Colon (tissue), 2 donors: ENCODE results near the gene KDM3A.

Source experiments
- FAIRE-seq: peaks from 2 replicates; lab custom pipeline; 2012; peaks lifted over from hg19 to GRCh38; lab: Jason Lieb, UNC
- donor health status: control.
- donor health status: control.

Gene KDM3A

DNA sequence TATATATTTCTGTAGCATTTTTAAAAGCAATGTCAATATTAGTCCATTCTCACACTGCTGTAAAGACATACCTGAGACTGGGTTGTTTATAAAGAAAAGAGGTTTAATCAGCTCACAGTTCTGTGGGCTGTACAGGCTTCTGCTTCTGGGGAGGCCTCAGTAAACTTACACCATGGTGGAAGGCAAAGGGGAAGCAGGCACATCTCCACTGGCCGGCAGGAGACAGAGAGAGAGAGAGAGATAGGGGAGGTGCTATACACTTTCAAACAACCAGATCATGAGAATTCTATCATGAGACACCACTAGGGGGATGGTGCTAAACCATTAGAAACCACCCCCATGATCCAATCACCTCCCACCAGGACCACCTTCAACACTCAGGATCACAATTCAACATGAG is 79.0 kb downstream of the KDM3A start:
- no peak for FAIRE-seq

DNA sequence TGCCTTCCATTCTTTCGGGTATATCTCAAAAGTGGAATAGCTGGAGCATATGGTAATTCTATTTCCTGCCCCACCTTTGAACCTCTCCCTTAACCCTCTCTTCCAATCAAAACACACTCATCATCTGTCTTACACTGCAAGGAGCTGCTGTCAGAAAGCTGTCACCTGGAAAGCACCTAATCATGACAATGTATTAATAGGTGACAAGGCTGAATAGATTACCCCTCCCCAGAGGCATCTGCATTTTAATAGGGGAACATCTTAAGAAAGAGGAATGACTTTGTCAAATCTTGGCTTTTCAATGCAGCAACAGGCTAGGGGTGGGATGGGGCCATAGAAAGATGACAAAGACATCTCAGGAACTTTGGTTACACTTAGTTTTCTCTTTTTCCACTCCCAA is 80.8 kb downstream of the KDM3A start:
- no peak for FAIRE-seq

DNA sequence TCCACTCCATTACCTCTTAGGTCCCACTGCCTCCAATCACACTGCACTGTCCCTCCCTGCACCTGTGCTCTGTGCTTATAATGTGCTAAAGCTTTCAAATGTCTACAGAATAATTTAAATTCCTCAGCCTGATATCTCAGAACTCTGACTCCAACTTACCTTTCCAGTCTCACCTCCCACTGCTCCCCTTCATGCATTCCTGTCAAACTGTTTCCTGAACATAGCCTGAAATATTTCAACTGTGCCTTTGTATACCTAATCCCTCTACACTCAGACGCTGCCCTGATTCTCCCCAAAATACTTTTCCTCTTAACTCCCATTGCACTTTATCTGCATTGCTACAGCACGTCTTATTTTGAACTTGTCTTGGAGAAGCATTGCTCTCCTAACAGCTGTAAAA is 81.5 kb downstream of the KDM3A start:
- FAIRE-seq = no peak

DNA sequence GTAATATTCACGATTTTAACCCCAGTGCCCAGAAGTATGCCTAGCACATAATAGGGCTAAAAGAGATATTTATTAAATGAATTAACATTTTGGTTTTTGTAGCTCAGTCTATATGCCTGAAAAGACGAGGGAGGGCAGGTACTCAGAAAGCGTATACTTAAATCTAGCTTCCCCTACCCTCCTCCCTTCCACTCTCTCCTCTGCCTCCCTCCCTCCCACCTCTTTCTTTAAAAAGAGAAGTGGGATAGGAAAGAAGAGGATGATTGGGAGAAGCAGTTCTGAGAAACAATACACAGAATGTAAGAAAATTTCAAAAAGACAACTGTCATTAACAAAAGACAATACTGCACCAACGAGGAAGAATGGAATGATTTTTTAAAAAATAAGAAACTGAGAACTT is 82.3 kb downstream of the KDM3A start:
- FAIRE-seq = no peak

DNA sequence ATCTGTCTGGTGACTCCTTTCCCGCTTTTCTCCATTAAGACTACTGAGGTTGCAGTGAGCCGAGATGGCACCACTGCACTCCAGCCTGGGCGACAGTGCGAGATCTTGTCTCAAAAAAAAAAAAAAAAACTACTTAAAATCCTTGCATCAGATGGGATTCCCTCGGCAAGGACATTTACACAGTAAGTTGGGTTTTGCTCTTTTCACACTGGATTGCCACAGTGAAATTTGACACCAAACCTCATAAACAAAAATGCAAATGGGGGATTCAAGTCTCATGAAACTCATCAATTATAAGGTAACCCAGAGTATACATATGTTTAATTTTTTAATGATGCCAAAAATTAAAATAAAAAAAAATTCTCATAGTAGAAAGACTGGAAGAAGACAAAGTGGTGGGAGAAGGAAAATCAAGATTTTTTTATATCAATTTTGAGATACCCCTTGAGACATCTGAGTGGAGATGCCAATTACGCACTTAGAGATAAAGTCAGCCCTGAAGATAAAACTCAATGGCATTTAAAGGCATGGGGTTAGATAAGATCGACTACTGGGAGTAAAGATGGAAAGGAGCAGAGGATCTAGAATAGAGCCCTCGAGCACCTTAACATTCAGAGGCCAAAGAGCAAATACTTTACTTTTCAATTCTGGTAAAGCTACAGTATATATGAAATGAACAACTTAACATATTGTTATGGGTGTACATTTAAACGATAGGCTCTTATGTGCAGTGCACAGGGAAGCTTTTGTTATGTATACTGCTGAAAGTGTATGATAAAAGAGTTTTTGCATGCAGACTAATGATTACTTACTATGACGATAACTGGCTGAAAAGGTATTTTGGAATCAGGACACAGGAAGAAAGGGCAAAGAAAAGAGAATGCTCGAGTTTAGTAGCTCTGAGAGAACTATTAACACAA is 84.5 kb downstream of the KDM3A start:
- no peak for FAIRE-seq

DNA sequence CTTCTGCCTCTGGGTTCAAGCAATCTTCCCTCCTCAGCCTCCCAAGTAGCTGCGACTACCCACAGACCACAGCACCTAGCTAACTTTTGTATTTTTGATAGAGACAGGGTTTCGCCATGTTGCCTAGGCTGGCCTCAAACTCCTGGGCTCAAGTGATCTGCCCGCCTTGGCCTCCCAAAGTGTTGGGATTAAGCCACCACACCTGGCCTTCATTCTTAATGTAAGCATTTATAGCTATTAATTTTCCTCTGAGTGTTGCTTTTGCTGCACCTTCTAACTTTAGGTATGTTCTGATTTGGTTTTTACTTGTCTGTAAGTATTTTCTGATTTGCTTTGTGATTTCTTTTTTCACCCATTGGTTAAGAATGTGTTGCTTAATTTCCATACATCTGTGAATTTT is 92.4 kb downstream of the KDM3A start:
- no peak for FAIRE-seq

DNA sequence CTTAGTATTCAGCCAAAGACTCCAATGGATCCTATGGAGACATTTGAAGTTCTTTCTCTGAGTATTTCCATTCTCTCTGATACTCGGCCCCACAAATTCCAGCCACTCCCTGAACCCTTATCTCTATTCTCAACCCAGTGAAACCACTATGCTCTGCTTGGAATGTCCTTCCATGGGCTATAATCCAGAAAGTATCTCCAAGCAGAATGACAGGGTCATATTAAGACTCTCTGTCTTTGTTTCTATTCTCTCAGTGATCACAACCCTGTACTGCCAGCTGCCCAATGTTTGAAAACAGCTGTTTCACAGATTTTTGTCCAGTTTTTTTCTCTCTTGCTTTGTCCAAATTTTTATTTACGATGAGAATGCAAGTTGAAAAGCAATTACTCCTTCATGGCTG is 100.2 kb downstream of the KDM3A start:
- FAIRE-seq = no peak
